ENCODE data around the gene EIF4E2. TPM values are rescaled to one million over a fixed set of nuclear protein-coding genes. Genes with fewer than 3 reads are reported as not detected.

Gene EIF4E2
- total and polyA plus RNA-seq, 2 experiments from 2014 or later, result 53.2 to 85.5 TPM

GRCh38 chr2:232525199-232525598 lies 25.3 kb upstream of the EIF4E2 start:
- peaks cover 2% of the 10 kb centered on the region for H3K4me1 ChIP-seq (ENCODE audit: low read depth)
- peaks cover 40% of the 10 kb centered on the region for H3K27me3 ChIP-seq
- no peak overlapping the region for H3K4me3 ChIP-seq
- no peaks in the 10 kb centered on the region for H3K9me3 ChIP-seq (ENCODE audit: low read depth)
- DNase-seq (ENCODE audit: low read depth in 1 of 2, low spot score in 1 of 2), result no peak
- no peaks in the 10 kb centered on the region for H3K36me3 ChIP-seq
- no peak overlapping the region for H3K27ac ChIP-seq
- no peak for TF ChIP-seq CTCF (IDR thresholded peaks at IDR 0.05; ENCODE audit: low read depth, low read length)

GRCh38 chr2:232525791-232526371 lies 24.6 kb upstream of the EIF4E2 start, which contains the start of gene CHRND:
CHRND (plus strand) TSS chr2:232526160; CDS start chr2:232526216, 56 bp downstream.
- no peak for TF ChIP-seq CTCF (IDR thresholded peaks at IDR 0.05; ENCODE audit: low read depth, low read length)
- Histone ChIP-seq H3K27ac (no peak within 1 kb of the TSS), H3K4me1 (ENCODE audit: low read depth) (peaks cover 2% of the 10 kb centered on the region), H3K9me3 (ENCODE audit: low read depth) (no peaks in the 10 kb centered on the region), H3K27me3 (peaks cover 33% of the 10 kb centered on the region), H3K36me3 (no peaks in the 10 kb centered on the region), H3K4me3 (no peak within 1 kb of the TSS)
- DNase-seq (ENCODE audit: low read depth in 1 of 2, low spot score in 1 of 2), result peak; percentile 30 to 36

- no peaks in the 10 kb centered on the region for H3K9me3 ChIP-seq (ENCODE audit: low read depth)
- no peak overlapping the region for H3K27ac ChIP-seq
- H3K36me3 ChIP-seq, result no peaks in the 10 kb centered on the region
- DNase-seq (ENCODE audit: low read depth in 1 of 2, low spot score in 1 of 2), result no peak
- H3K4me3 ChIP-seq, result no peak overlapping the region
- peaks cover 2% of the 10 kb centered on the region for H3K4me1 ChIP-seq (ENCODE audit: low read depth)
- TF ChIP-seq CTCF (IDR thresholded peaks at IDR 0.05; ENCODE audit: low read depth, low read length), result no peak
- peaks cover 27% of the 10 kb centered on the region for H3K27me3 ChIP-seq
Observed at GRCh38 chr2:232526372-232526941, 24.0 kb upstream of the EIF4E2 start.

- Histone ChIP-seq H3K4me3 (no peak overlapping the region), H3K4me1 (ENCODE audit: low read depth) (peaks cover 2% of the 10 kb centered on the region), H3K36me3 (no peaks in the 10 kb centered on the region), H3K9me3 (ENCODE audit: low read depth) (no peaks in the 10 kb centered on the region), H3K27me3 (peaks cover 12% of the 10 kb centered on the region), H3K27ac (no peak overlapping the region)
- DNase-seq (ENCODE audit: low read depth in 1 of 2, low spot score in 1 of 2), result no peak
- no peak for TF ChIP-seq CTCF (IDR thresholded peaks at IDR 0.05; ENCODE audit: low read depth, low read length)
Observed at GRCh38 chr2:232527905-232528470, 22.5 kb upstream of the EIF4E2 start.

GRCh38 chr2:232528746-232529460 lies 21.6 kb upstream of the EIF4E2 start:
- H3K36me3 ChIP-seq, result no peaks in the 10 kb centered on the region
- H3K4me1 ChIP-seq (ENCODE audit: low read depth), result peaks cover 2% of the 10 kb centered on the region
- no peak for TF ChIP-seq CTCF (IDR thresholded peaks at IDR 0.05; ENCODE audit: low read depth, low read length)
- H3K27me3 ChIP-seq, result peaks cover 3% of the 10 kb centered on the region
- no peaks in the 10 kb centered on the region for H3K9me3 ChIP-seq (ENCODE audit: low read depth)
- no peak overlapping the region for H3K4me3 ChIP-seq
- H3K27ac ChIP-seq, result no peak overlapping the region
- no peak for DNase-seq (ENCODE audit: low read depth in 1 of 2, low spot score in 1 of 2)

All from cardiac muscle cell (in vitro differentiated cells and primary cell).